Transverse colon (tissue), 4 donors: Measurements from ENCODE around the gene ARID4A. TPM values are rescaled to one million over a fixed set of nuclear protein-coding genes. Genes with fewer than 3 reads are reported as not detected.

Experiments used
- DNase-seq: peaks from one replicate; pipeline ENCODE4 v3.0.0-alpha.2; 2019
- H3K27ac ChIP-seq, 4 donors: fragments of 200-600 bp; sonication (generic); 2 replicates each; pipeline ENCODE4 v1.5.1; 2016 to 2018; ENCODE audit warnings: inconsistent platforms in 4 of 4
- H3K27me3 ChIP-seq: fragments of 200-600 bp; sonication (generic); 2 replicates; pipeline ENCODE4 v1.5.1; 2017; ENCODE audit warnings: inconsistent platforms
- H3K36me3 ChIP-seq, 4 donors: fragments of 200-600 bp; sonication (generic); 2 replicates each; pipeline ENCODE4 v1.5.1; 2017 to 2019; ENCODE audit warnings: inconsistent platforms in 4 of 4
- H3K4me1 ChIP-seq, 4 donors: fragments of 200-600 bp; sonication (generic); 2 replicates each; pipeline ENCODE4 v1.5.1; 2017 to 2020; ENCODE audit warnings: inconsistent platforms in 4 of 4
- H3K4me3 ChIP-seq, 4 donors: fragments of 200-600 bp; sonication (generic); 1 replicate in 1 of 4; 2 replicates in 3 of 4; pipeline versions ENCODE4 v1.5.1 to v1.6.1; 2017 to 2019; ENCODE audit warnings: inconsistent platforms in 4 of 4
- H3K9me3 ChIP-seq, 2 donors: fragments of 200-600 bp; sonication (generic); 2 replicates each; pipeline ENCODE4 v1.5.1; 2017 to 2019; ENCODE audit warnings: inconsistent platforms in 2 of 2
- CTCF ChIP-seq, 5 experiments: fragments of 200-600 bp in 3 of 5; fragments of 450-650 bp in 2 of 5; sonication (generic) in 3 of 5; IDR thresholded peaks; 1 replicate in 2 of 5; 2 replicates in 3 of 5; pipeline ENCODE4 v1.5.1; 2016 to 2017; ENCODE audit warnings: antibody characterized with exemption in 5 of 5, inconsistent platforms in 3 of 5, mild to moderate bottlenecking in 2 of 5, moderate library complexity in 1 of 5
- EP300 ChIP-seq: sonication (generic); formaldehyde crosslinking; IDR thresholded peaks from one replicate; pipeline ENCODE4 v1.6.1; 2017; ENCODE audit warnings: antibody characterized with exemption, low read depth
- POLR2A ChIP-seq: fragments of 450-650 bp; IDR thresholded peaks from one replicate; pipeline ENCODE4 v1.6.1; 2016; ENCODE audit warnings: antibody characterized with exemption, mild to moderate bottlenecking, moderate library complexity
- POLR2AphosphoS5 ChIP-seq, 3 donors: sonication (generic); formaldehyde crosslinking; IDR thresholded peaks; one replicate each; pipeline ENCODE4 v1.6.1; 2016; ENCODE audit warnings: antibody characterized with exemption in 3 of 3
- WGBS, 2 donors: methylation state at CpG; one replicate each; pipeline ENCODE4 v1.1.5; 2018; ENCODE audit warnings: low coverage in 1 of 2; 5-methylcytosine and 5-hydroxymethylcytosine counted together
- in situ Hi-C, 4 donors: fragments of 200-750 bp; cut with MboI; loops; one replicate each; pipeline versions ENCODE4 v1.15.0 to v1.15.1; 2017; ENCODE audit warnings: low sequenced_read_pairs in 3 of 4, low pct_ligation_motif_present in 1 of 4, low pct_unique_long_range_greater_than_20kb in 1 of 4
- intact Hi-C: fragments of 100-400 bp; cut with DNase I; formaldehyde crosslinking; loops from one replicate; pipeline ENCODE4 v1.15.1; 2023; ENCODE audit warnings: low total_unique reads
- total RNA-seq, 4 donors: library from RNA; depleted of rRNA; stranded (reverse); fragments of >200 nt; gene quantifications; one replicate each; pipeline ENCODE4 v1.1.0, GENCODE V29; 2016

ARID4A gene
- total RNA-seq, 4 donors from 2014 or later = 20.6 to 46.4 (median 22.6) TPM

- Histone ChIP-seq H3K4me1 (peaks cover 4 to 27% (median 11%) of the 10 kb centered on the region in 4 donors), H3K4me3 (no peak overlapping the region), H3K27me3 (no peaks in the 10 kb centered on the region), H3K27ac (no peak overlapping the region), H3K36me3 (peaks cover 0 to 31% (median 14%) of the 10 kb centered on the region in 4 donors), H3K9me3 (no peaks in the 10 kb centered on the region)
- no peak for DNase-seq
- intact Hi-C loops = loop anchor here (10.0 kb wide), 1 partner anchor 49 kb away; the partner anchor contains the start of gene PSMA3
- in situ Hi-C loops = loop anchor here in 2 of 4 donors (10.0 kb wide), 1 partner anchor 49 kb away; the partner anchor contains the start of gene PSMA3 (in 2 of the 2)
- TF ChIP-seq POLR2A = no peak
- no peak for TF ChIP-seq CTCF (IDR thresholded peaks at IDR 0.05)
- TF ChIP-seq POLR2AphosphoS5 (IDR thresholded peaks at IDR 0.05) = no peak
- no peak for TF ChIP-seq EP300
- WGBS, 2 donors = 96 to 100% methylated on average over 5 to 7 of the region's 7 CpGs
Observed at GRCh38 chr14:58294201-58294600, 4.2 kb upstream of the ARID4A start.

GRCh38 chr14:58296726-58297125, 1.6 kb upstream of the ARID4A start:
- Histone ChIP-seq H3K9me3 (no peaks in the 10 kb centered on the region), H3K27ac (peak overlapping the region; percentile 92 to 100 (median 96)), H3K27me3 (no peaks in the 10 kb centered on the region), H3K36me3 (peaks cover 0 to 24% (median 8%) of the 10 kb centered on the region in 4 donors), H3K4me1 (peaks cover 14 to 31% (median 22%) of the 10 kb centered on the region in 4 donors), H3K4me3 (peak overlapping the region; percentile 41 to 94 (median 68))
- 7 to 13% methylated on average over 3 of the region's 3 CpGs for WGBS, 2 donors
- DNase-seq = no peak
- intact Hi-C loops = loop anchor here (10.0 kb wide), 1 partner anchor 52 kb away; the partner anchor contains the start of gene PSMA3
- in situ Hi-C loops = loop anchor here in 2 of 4 donors (10.0 kb wide), 1 partner anchor 52 kb away; the partner anchor contains the start of gene PSMA3 (in 2 of the 2)
- TF ChIP-seq POLR2AphosphoS5 (IDR thresholded peaks at IDR 0.05) = no peak
- no peak for TF ChIP-seq CTCF (IDR thresholded peaks at IDR 0.05)
- no peak for TF ChIP-seq EP300
- no peak for TF ChIP-seq POLR2A

DNA sequence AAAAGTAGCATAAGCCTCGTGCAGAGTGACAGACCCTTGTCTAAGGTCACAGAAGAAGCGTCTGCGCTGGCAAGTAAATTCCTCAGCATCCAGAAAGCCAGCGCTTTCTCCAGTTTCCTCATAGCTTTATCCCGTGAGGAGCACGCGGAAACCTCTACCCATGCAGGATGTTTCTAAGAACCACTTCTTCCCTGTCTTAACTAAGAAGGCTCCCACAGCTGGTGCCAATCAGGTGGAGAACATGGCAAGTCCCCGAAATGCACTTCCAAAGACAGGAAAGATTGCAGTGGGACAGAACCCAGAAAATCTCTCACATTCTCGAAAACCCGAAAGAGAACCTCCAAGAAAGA, 968 bp upstream of the ARID4A start:
- Histone ChIP-seq H3K9me3 (no peaks in the 10 kb centered on the region), H3K36me3 (peaks cover 0 to 25% (median 7%) of the 10 kb centered on the region in 4 donors), H3K27ac (peak overlapping the region; percentile 92 to 100 (median 96)), H3K4me1 (peaks cover 14 to 31% (median 22%) of the 10 kb centered on the region in 4 donors), H3K27me3 (no peaks in the 10 kb centered on the region), H3K4me3 (peak overlapping the region; percentile 41 to 94 (median 68))
- no peak for DNase-seq
- WGBS, 2 donors = 0 to 2% methylated on average over 3 to 10 of the region's 10 CpGs
- TF ChIP-seq EP300 (no peak), POLR2AphosphoS5 (IDR thresholded peaks at IDR 0.05) (no peak), POLR2A (no peak), CTCF (IDR thresholded peaks at IDR 0.05) (no peak)
- in situ Hi-C loops (loop anchor here in 2 of 4 donors (10.0 kb wide), 1 partner anchor 53 kb away; the partner anchor contains the start of gene PSMA3 (in 2 of the 2)), intact Hi-C loops (loop anchor here (10.0 kb wide), 1 partner anchor 53 kb away; the partner anchor contains the start of gene PSMA3)

- peak overlapping the region; percentile 41 to 94 (median 92) for H3K4me3 ChIP-seq
- no peaks in the 10 kb centered on the region for H3K9me3 ChIP-seq
- H3K27ac ChIP-seq = peak overlapping the region; percentile 96 to 100 (median 98)
- H3K27me3 ChIP-seq = no peaks in the 10 kb centered on the region
- intact Hi-C loops (loop anchor here (2.0 to 10.0 kb wide), 2 partner anchors 17 to 53 kb away; partner anchors contain the start of gene PSMA3), in situ Hi-C loops (loop anchor here in 2 of 4 donors (10.0 kb wide), 1 partner anchor 53 kb away; the partner anchor contains the start of gene PSMA3 (in 2 of the 2))
- peaks cover 14 to 31% (median 22%) of the 10 kb centered on the region in 4 donors for H3K4me1 ChIP-seq
- peak; percentile 99 for DNase-seq
- 1 to 3% methylated on average over 17 to 40 of the region's 40 CpGs for WGBS, 2 donors
- peaks cover 0 to 21% (median 5%) of the 10 kb centered on the region in 4 donors for H3K36me3 ChIP-seq
- TF ChIP-seq EP300 (no peak), POLR2A (peak; percentile 9), POLR2AphosphoS5 (IDR thresholded peaks at IDR 0.05) (peak; percentile 35 to 80 (median 74)), CTCF (IDR thresholded peaks at IDR 0.05) (peak in 1 of 5 experiments; percentile 33)
Observed at GRCh38 chr14:58297762-58298476, 436 bp upstream of the ARID4A start.
